GM19035 (cell line): ENCODE measurements around the gene PJA2.
"Not testable (repeated sequence)": the region's sequence is repeated elsewhere in the genome, so short reads cannot be mapped to it uniquely, and the experiment has no call there.

Experiments used
- ATAC-seq: cut with Tn5 transposase; IDR thresholded peaks from one replicate; pipeline ENCODE4 v1.9.1; 2021; ENCODE audit not compliant: unreplicated experiment

The PJA2 gene

GRCh38 chr5:109312695-109313094 lies 97.1 kb downstream of the PJA2 start:
- no peak for ATAC-seq

GRCh38 chr5:109310315-109310714 lies 99.5 kb downstream of the PJA2 start:
- no peak for ATAC-seq

- no peak for ATAC-seq
These were observed 100.3 kb downstream of the PJA2 start for GRCh38 chr5:109309326-109310063.

GRCh38 chr5:109307951-109308350 lies 101.8 kb downstream of the PJA2 start:
- ATAC-seq = no peak

GRCh38 chr5:109307456-109307855 lies 102.3 kb downstream of the PJA2 start:
- no peak for ATAC-seq

- ATAC-seq = no peak
These were observed 104.4 kb downstream of the PJA2 start for GRCh38 chr5:109305352-109305751.

- ATAC-seq = no peak
These were observed 105.5 kb downstream of the PJA2 start for GRCh38 chr5:109304309-109304708.

GRCh38 chr5:109300367-109300766 lies 109.4 kb downstream of the PJA2 start:
- ATAC-seq = no peak

- ATAC-seq = no peak
These were observed 110.2 kb downstream of the PJA2 start for GRCh38 chr5:109299557-109299956.

GRCh38 chr5:109298794-109299193 lies 111.0 kb downstream of the PJA2 start:
- ATAC-seq = no peak

- ATAC-seq = no peak
These were observed 111.9 kb downstream of the PJA2 start for GRCh38 chr5:109297900-109298299.

- ATAC-seq = no peak
These were observed 118.7 kb downstream of the PJA2 start for GRCh38 chr5:109291090-109291489.

- no peak for ATAC-seq
These were observed 119.5 kb downstream of the PJA2 start for GRCh38 chr5:109290231-109290630.

- ATAC-seq = not testable (repeated sequence)
These were observed 123.1 kb downstream of the PJA2 start for GRCh38 chr5:109286628-109287027.
